H1 (cell line): ENCODE measurements around the gene TLCD5.

ENCODE experiments used
- ASH2L ChIP-seq: fragments of 200-600, 300-600 bp; sonication (generic); IDR thresholded peaks from one replicate; pipeline ENCODE4 v1.7.1; 2017; ENCODE audit warnings: low read length
- CTCF ChIP-seq, 3 experiments: IDR thresholded peaks; 1 replicate in 2 of 3; 2 replicates in 1 of 3; pipeline versions ENCODE4 v1.5.1 to v1.6.1; 2011; ENCODE audit warnings: low read length in 3 of 3, mild to moderate bottlenecking in 3 of 3, inconsistent platforms in 2 of 3, low read depth in 1 of 3, moderate library complexity in 1 of 3; ENCODE audit not compliant: insufficient read depth in 1 of 3; ENCODE audit errors: control extremely low read depth in 1 of 3
- EZH2 ChIP-seq: fragments of 200-600 bp; sonication (generic); IDR thresholded peaks from 2 replicates; pipeline ENCODE4 v1.7.1; 2012; ENCODE audit warnings: low read depth, mild to moderate bottlenecking, moderate library complexity, low read length, inconsistent platforms; ENCODE audit not compliant: severe bottlenecking
- KDM1A ChIP-seq: fragments of 200-600, 300-600 bp; sonication (generic); IDR thresholded peaks from 2 replicates; pipeline ENCODE4 v1.7.1; 2016; ENCODE audit warnings: mild to moderate bottlenecking, low read length, borderline replicate concordance
- KDM5A ChIP-seq: fragments of 200-600 bp; IDR thresholded peaks from 2 replicates; pipeline ENCODE4 v1.7.1; 2012; ENCODE audit warnings: mild to moderate bottlenecking, low read length, inconsistent platforms, mixed read lengths
- MAX ChIP-seq: IDR thresholded peaks from 2 replicates; pipeline ENCODE4 v1.6.1; 2012; ENCODE audit warnings: inconsistent platforms
- POLR2A ChIP-seq, 2 experiments: IDR thresholded peaks; 1 replicate in 1 of 2; 2 replicates in 1 of 2; pipeline ENCODE4 v1.6.1; 2011; ENCODE audit warnings: low read depth in 2 of 2, low read length in 2 of 2, mild to moderate bottlenecking in 2 of 2; ENCODE audit errors: control extremely low read depth in 1 of 2
- SIX5 ChIP-seq: IDR thresholded peaks from 2 replicates; pipeline ENCODE4 v1.6.1; 2011; ENCODE audit warnings: mild to moderate bottlenecking, low read depth, low read length
- SP1 ChIP-seq: IDR thresholded peaks from 2 replicates; pipeline ENCODE4 v1.6.1; 2011; ENCODE audit warnings: low read depth, low read length
- SRF ChIP-seq: IDR thresholded peaks from 2 replicates; pipeline ENCODE4 v1.6.1; 2011; ENCODE audit warnings: mild to moderate bottlenecking, low read depth, low read length, moderate library complexity
- TAF1 ChIP-seq: IDR thresholded peaks from 2 replicates; pipeline ENCODE4 v1.6.1; 2011; ENCODE audit warnings: mild to moderate bottlenecking, low read depth, low read length
- YY1 ChIP-seq: IDR thresholded peaks from 2 replicates; pipeline ENCODE4 v1.6.1; 2011; ENCODE audit warnings: low read depth, mild to moderate bottlenecking, low read length

- TF ChIP-seq CTCF (IDR thresholded peaks at IDR 0.05; ENCODE audit: control extremely low read depth in 1 of 3, insufficient read depth in 1 of 3, low read depth in 1 of 3, low read length in 3 of 3) (peak in 2 of 3 experiments; percentile 49 to 55; a peak in 3 of 4 replicates), POLR2A (IDR thresholded peaks at IDR 0.05; ENCODE audit: control extremely low read depth in 1 of 2, low read depth in 2 of 2, low read length in 2 of 2) (no peak), SRF (no peak), KDM1A (no peak), KDM5A (no peak), MAX (no peak), TAF1 (no peak), SIX5 (no peak), YY1 (no peak), EZH2 (no peak), SP1 (no peak), ASH2L (no peak)
Measured at GRCh38 chr11:120334894-120335462, 9.9 kb downstream of the TLCD5 start.
